Measurements from ENCODE around the gene RO60.

DNA sequence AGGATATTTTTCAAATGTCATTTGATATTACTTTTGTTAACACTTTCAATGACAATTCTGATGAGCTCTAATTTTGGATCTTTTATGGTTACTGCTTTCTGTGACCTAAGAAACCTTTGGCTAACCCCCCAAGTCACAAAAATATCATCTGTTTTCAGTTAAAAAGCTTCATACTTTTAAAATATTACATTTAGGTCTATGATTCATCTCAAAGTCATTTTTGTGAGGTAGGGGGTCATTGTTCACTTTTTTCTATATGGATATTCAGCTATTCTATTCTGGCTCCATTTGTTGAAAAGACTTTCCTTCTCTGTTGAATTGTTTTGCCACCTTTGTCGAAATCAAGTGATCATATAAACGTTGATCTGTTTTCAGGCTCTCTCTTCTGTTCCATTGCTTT lies 45.0 kb upstream of the RO60 start:
- TF ChIP-seq POLR2A (IDR thresholded peaks at IDR 0.05) (no peak), EP300 (IDR thresholded peaks at IDR 0.05) (no peak)
- TF ChIP-seq, protein P1, sequence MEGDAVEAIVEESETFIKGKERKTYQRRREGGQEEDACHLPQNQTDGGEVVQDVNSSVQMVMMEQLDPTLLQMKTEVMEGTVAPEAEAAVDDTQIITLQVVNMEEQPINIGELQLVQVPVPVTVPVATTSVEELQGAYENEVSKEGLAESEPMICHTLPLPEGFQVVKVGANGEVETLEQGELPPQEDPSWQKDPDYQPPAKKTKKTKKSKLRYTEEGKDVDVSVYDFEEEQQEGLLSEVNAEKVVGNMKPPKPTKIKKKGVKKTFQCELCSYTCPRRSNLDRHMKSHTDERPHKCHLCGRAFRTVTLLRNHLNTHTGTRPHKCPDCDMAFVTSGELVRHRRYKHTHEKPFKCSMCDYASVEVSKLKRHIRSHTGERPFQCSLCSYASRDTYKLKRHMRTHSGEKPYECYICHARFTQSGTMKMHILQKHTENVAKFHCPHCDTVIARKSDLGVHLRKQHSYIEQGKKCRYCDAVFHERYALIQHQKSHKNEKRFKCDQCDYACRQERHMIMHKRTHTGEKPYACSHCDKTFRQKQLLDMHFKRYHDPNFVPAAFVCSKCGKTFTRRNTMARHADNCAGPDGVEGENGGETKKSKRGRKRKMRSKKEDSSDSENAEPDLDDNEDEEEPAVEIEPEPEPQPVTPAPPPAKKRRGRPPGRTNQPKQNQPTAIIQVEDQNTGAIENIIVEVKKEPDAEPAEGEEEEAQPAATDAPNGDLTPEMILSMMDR (IDR thresholded peaks at IDR 0.05) = no peak
